Mucosa of rectum (tissue), 2 donors: ENCODE data around the gene CLIP2.
A peak's percentile ranks its signal among the peaks of the same experiment; 100 is the strongest.

Experiments used
- H3K27ac ChIP-seq, 2 donors: one replicate each; pipeline ENCODE4 v1.7.0; 2013; ENCODE audit warnings: inconsistent platforms in 2 of 2, low read depth in 2 of 2, low read length in 2 of 2
- H3K27me3 ChIP-seq, 2 donors: one replicate each; pipeline ENCODE4 v1.7.0; 2013; ENCODE audit warnings: low read length in 2 of 2; ENCODE audit not compliant: control insufficient read depth in 2 of 2, insufficient read depth in 2 of 2
- H3K36me3 ChIP-seq, 2 donors: one replicate each; pipeline ENCODE4 v1.7.0; 2013; ENCODE audit warnings: low read length in 2 of 2; ENCODE audit not compliant: control insufficient read depth in 2 of 2, insufficient read depth in 2 of 2
- H3K4me1 ChIP-seq, 2 donors: one replicate each; pipeline ENCODE4 v1.7.0; 2013; ENCODE audit warnings: low read length in 2 of 2, mild to moderate bottlenecking in 1 of 2; ENCODE audit not compliant: control insufficient read depth in 2 of 2, insufficient read depth in 2 of 2
- H3K4me3 ChIP-seq, 2 donors: one replicate each; pipeline ENCODE4 v1.7.0; 2013; ENCODE audit warnings: low read length in 2 of 2
- H3K9ac ChIP-seq, 2 donors: one replicate each; pipeline ENCODE4 v1.7.0; 2013; ENCODE audit warnings: low read length in 2 of 2, low read depth in 1 of 2, mild to moderate bottlenecking in 1 of 2
- H3K9me3 ChIP-seq, 2 donors: one replicate each; pipeline ENCODE4 v1.7.0; 2013; ENCODE audit warnings: low read length in 2 of 2; ENCODE audit not compliant: control insufficient read depth in 2 of 2
- donor health status: healthy.
- donor health status: Normal muscosa, but diverticular disease.

Gene CLIP2

DNA sequence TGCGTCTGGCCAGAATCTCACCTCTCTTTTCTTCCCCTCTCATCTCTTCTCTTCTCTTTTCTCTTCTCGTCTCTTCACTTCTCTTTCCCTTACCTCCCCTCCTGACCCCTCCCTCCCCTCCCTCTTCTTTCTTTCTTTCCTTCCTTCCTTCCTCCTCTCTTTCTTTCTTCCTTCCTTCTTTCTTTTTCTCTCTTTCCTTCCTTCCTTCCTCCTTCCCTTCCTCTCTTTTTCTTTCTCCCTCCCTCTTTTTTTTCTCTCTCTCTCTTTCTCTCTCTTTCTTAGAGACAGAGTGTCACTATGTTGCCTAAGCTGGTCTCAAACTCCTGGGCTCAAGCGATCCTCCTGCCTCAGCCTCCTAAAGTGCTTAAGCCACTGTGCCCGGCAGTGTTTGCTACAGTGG, 159.9 kb downstream of the CLIP2 start:
- Histone ChIP-seq H3K27me3 (no peaks in the 10 kb centered on the region), H3K36me3 (no peaks in the 10 kb centered on the region), H3K4me3 (no peak overlapping the region), H3K9ac (no peak overlapping the region), H3K4me1 (peaks cover 6 to 7% of the 10 kb centered on the region in 2 donors), H3K9me3 (no peaks in the 10 kb centered on the region), H3K27ac (no peak overlapping the region)

- Histone ChIP-seq H3K9ac (no peak overlapping the region), H3K4me1 (peaks cover 10 to 12% of the 10 kb centered on the region in 2 donors), H3K27me3 (no peaks in the 10 kb centered on the region), H3K27ac (no peak overlapping the region), H3K36me3 (no peaks in the 10 kb centered on the region), H3K4me3 (no peak overlapping the region), H3K9me3 (no peaks in the 10 kb centered on the region)
Observed at GRCh38 chr7:74449809-74450397, 160.7 kb downstream of the CLIP2 start.

- Histone ChIP-seq H3K27me3 (no peaks in the 10 kb centered on the region), H3K9ac (peak overlapping the region in 1 of 2 donors; percentile 38), H3K4me1 (peaks cover 18% of the 10 kb centered on the region in 2 donors), H3K27ac (peak overlapping the region; percentile 53 to 67), H3K4me3 (peak overlapping the region; percentile 48 to 54), H3K36me3 (no peaks in the 10 kb centered on the region), H3K9me3 (no peaks in the 10 kb centered on the region)
Observed at GRCh38 chr7:74452748-74453321, 163.6 kb downstream of the CLIP2 start.

GRCh38 chr7:74453322-74454011, 164.3 kb downstream of the CLIP2 start, which contains the start of gene GTF2IRD1:
Gene GTF2IRD1, plus strand, starts transcription at chr7:74453906. Its CDS starts 54,175 bp downstream, at chr7:74508081.
- Histone ChIP-seq H3K27me3 (no peaks in the 10 kb centered on the region), H3K9ac (peak within 1 kb of the TSS; percentile 60 to 66), H3K4me3 (peak within 1 kb of the TSS; percentile 55 to 57), H3K36me3 (no peaks in the 10 kb centered on the region), H3K9me3 (no peaks in the 10 kb centered on the region), H3K27ac (peak within 1 kb of the TSS; percentile 61 to 67), H3K4me1 (peaks cover 18% of the 10 kb centered on the region in 2 donors)

GRCh38 chr7:74454021-74454924, 165.1 kb downstream of the CLIP2 start:
- H3K9ac ChIP-seq, result peak overlapping the region; percentile 60 to 61
- peak overlapping the region; percentile 61 to 62 for H3K27ac ChIP-seq
- no peaks in the 10 kb centered on the region for H3K36me3 ChIP-seq
- H3K4me1 ChIP-seq, result peaks cover 18% of the 10 kb centered on the region in 2 donors
- H3K4me3 ChIP-seq, result peak overlapping the region; percentile 55 to 57
- no peaks in the 10 kb centered on the region for H3K27me3 ChIP-seq
- H3K9me3 ChIP-seq, result no peaks in the 10 kb centered on the region

DNA sequence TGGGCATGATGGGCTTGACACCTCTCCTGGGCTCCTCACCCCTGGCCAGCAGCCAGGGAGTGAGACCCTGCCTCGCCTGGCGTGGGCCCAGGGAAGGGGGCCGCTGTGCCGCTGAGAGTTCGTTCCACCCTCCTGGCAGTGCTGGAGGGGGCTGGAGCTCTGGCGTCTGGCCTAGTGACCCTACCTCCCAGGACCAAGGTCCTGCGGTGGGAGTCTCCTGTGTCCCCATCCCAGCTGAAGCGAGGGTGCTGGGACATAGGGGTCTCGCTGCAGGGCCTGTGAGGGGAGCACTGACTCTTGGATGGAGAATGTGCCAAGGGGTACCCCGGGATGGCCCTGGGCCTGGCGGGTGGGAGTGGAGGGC, 165.7 kb downstream of the CLIP2 start:
- peak overlapping the region; percentile 61 to 62 for H3K27ac ChIP-seq
- no peaks in the 10 kb centered on the region for H3K36me3 ChIP-seq
- H3K27me3 ChIP-seq, result no peaks in the 10 kb centered on the region
- peak overlapping the region; percentile 60 to 61 for H3K9ac ChIP-seq
- peaks cover 18% of the 10 kb centered on the region in 2 donors for H3K4me1 ChIP-seq
- H3K4me3 ChIP-seq, result peak overlapping the region; percentile 55 to 57
- no peaks in the 10 kb centered on the region for H3K9me3 ChIP-seq

- H3K27ac ChIP-seq, result peak overlapping the region; percentile 61 to 62
- H3K36me3 ChIP-seq, result no peaks in the 10 kb centered on the region
- peak overlapping the region; percentile 6 to 61 for H3K9ac ChIP-seq
- H3K27me3 ChIP-seq, result no peaks in the 10 kb centered on the region
- peak overlapping the region; percentile 55 to 57 for H3K4me3 ChIP-seq
- H3K4me1 ChIP-seq, result peaks cover 18% of the 10 kb centered on the region in 2 donors
- no peaks in the 10 kb centered on the region for H3K9me3 ChIP-seq
Observed at GRCh38 chr7:74455291-74455804, 166.1 kb downstream of the CLIP2 start.
